CD4-positive, alpha-beta T cell (primary cell): ENCODE data around the gene PDE10A. TPM values are rescaled to one million over a fixed set of nuclear protein-coding genes. Genes with fewer than 3 reads are reported as not detected.

Experiments used
- ATAC-seq: fragments of 200-7000 bp; cut with Tn5 transposase; one replicate; pipeline ENCODE4 v1.10.0; 2022; ENCODE audit warnings: mild to moderate bottlenecking; ENCODE audit not compliant: poor library complexity
- CTCF ChIA-PET: fragments of 350-600 bp; sonication (Branson Sonifier 250); formaldehyde crosslinking; loops from one replicate; lab custom pipeline; 2021; ENCODE audit warnings: antibody characterized with exemption, inconsistent platforms; lab: Charles Lee
- POLR2A ChIA-PET: fragments of 350-600 bp; sonication (Branson Sonifier 250); formaldehyde crosslinking; loops from one replicate; lab custom pipeline; 2021; ENCODE audit warnings: antibody characterized with exemption, inconsistent platforms; lab: Charles Lee
- DNase-seq, 14 experiments: peaks; one replicate each; pipeline ENCODE4 v3.0.0-alpha.2; 2013 to 2020; ENCODE audit warnings: mixed read lengths in 2 of 14
- H3K27ac ChIP-seq, 2 donors: one replicate each; pipeline versions ENCODE4 v1.5.1 to v1.7.0; 2013; ENCODE audit warnings: low read length in 2 of 2, low read depth in 1 of 2, mild to moderate bottlenecking in 1 of 2
- H3K27me3 ChIP-seq, 2 experiments: 1 replicate in 1 of 2; 2 replicates in 1 of 2; pipeline versions ENCODE4 v1.6.1 to v1.7.0; 2013; ENCODE audit warnings: low read length in 2 of 2, control low read depth in 1 of 2, mild to moderate bottlenecking in 1 of 2, moderate library complexity in 1 of 2; ENCODE audit not compliant: insufficient read depth in 2 of 2, control insufficient read depth in 1 of 2
- H3K36me3 ChIP-seq: one replicate; pipeline ENCODE4 v1.6.1; 2013; ENCODE audit warnings: low read length, control low read depth; ENCODE audit not compliant: insufficient read depth
- H3K4me1 ChIP-seq: one replicate; pipeline ENCODE4 v1.6.1; 2013; ENCODE audit warnings: low read length, control low read depth; ENCODE audit not compliant: insufficient read depth
- H3K4me3 ChIP-seq: one replicate; pipeline ENCODE4 v1.5.1; 2013; ENCODE audit warnings: mild to moderate bottlenecking, low read length, moderate library complexity
- H3K9me3 ChIP-seq, 2 experiments: 1 replicate in 1 of 2; 2 replicates in 1 of 2; pipeline versions ENCODE4 v1.6.1 to v1.7.0; 2013; ENCODE audit warnings: low read length in 2 of 2, mild to moderate bottlenecking in 2 of 2, control low read depth in 1 of 2, moderate library complexity in 1 of 2; ENCODE audit not compliant: control insufficient read depth in 1 of 2, insufficient read depth in 1 of 2
- H3K27ac Mint-ChIP-seq: one replicate; pipeline ENCODE4 v1.8.0; 2020; ENCODE audit warnings: mixed read lengths
- H3K27me3 Mint-ChIP-seq: one replicate; pipeline ENCODE4 v1.8.0; 2021; ENCODE audit warnings: mixed read lengths
- H3K36me3 Mint-ChIP-seq: one replicate; pipeline ENCODE4 v1.8.0; 2021; ENCODE audit warnings: low read depth, mixed read lengths
- H3K4me1 Mint-ChIP-seq: one replicate; pipeline ENCODE4 v1.8.0; 2021; ENCODE audit warnings: low read depth, mixed read lengths
- H3K4me3 Mint-ChIP-seq: one replicate; pipeline ENCODE4 v1.8.0; 2020; ENCODE audit warnings: mild to moderate bottlenecking, mixed read lengths
- H3K9me3 Mint-ChIP-seq: one replicate; pipeline ENCODE4 v1.8.0; 2020; ENCODE audit warnings: mixed read lengths
- CTCF ChIP-seq: fragments of 200-600 bp; IDR thresholded peaks from one replicate; pipeline ENCODE4 v1.8.0; 2022; ENCODE audit warnings: antibody characterized with exemption, mild to moderate bottlenecking
- intact Hi-C, 2 experiments: fragments of 100-400 bp; cut with DNase I in 1 of 2; cut with micrococcal nuclease in 1 of 2; formaldehyde crosslinking; loops; one replicate each; pipeline versions ENCODE4 v1.15.1 to v1.9.0; 2023 to 2025; cut with DNase I, micrococcal nuclease
- total RNA-seq, 174 experiments: library from RNA in 2 of 174; stranded (reverse) in 2 of 174; gene quantifications; one replicate each; pipeline ENCODE4 v1.2.3 and lab custom pipeline; 2021 to 2026

PDE10A gene
- total RNA-seq, 2 experiments from 2014 or later, result not detected

- peaks cover 0 to 19% of the 10 kb centered on the region in 2 experiments for H3K9me3 ChIP-seq
- DNase-seq, result no peak
- Mint-ChIP-seq H3K9me3 (no peaks in the 10 kb centered on the region), H3K36me3 (no peaks in the 10 kb centered on the region), H3K27ac (no peak overlapping the region), H3K4me3 (no peak overlapping the region), H3K27me3 (peaks cover 39% of the 10 kb centered on the region), H3K4me1 (peaks cover 5% of the 10 kb centered on the region)
- H3K36me3 ChIP-seq, result no peaks in the 10 kb centered on the region
- no peak for ATAC-seq
- no peak overlapping the region for H3K27ac ChIP-seq
- no peak overlapping the region for H3K4me3 ChIP-seq
- peaks cover 24 to 48% of the 10 kb centered on the region in 2 experiments for H3K27me3 ChIP-seq
- CTCF ChIA-PET, result no interaction called here
- H3K4me1 ChIP-seq, result no peaks in the 10 kb centered on the region
- no peak for TF ChIP-seq CTCF
- intact Hi-C loops, result no loop called here
- POLR2A ChIA-PET, result no interaction called here
Measured at GRCh38 chr6:165665384-165665672, 2.3 kb upstream of the PDE10A start.

DNA sequence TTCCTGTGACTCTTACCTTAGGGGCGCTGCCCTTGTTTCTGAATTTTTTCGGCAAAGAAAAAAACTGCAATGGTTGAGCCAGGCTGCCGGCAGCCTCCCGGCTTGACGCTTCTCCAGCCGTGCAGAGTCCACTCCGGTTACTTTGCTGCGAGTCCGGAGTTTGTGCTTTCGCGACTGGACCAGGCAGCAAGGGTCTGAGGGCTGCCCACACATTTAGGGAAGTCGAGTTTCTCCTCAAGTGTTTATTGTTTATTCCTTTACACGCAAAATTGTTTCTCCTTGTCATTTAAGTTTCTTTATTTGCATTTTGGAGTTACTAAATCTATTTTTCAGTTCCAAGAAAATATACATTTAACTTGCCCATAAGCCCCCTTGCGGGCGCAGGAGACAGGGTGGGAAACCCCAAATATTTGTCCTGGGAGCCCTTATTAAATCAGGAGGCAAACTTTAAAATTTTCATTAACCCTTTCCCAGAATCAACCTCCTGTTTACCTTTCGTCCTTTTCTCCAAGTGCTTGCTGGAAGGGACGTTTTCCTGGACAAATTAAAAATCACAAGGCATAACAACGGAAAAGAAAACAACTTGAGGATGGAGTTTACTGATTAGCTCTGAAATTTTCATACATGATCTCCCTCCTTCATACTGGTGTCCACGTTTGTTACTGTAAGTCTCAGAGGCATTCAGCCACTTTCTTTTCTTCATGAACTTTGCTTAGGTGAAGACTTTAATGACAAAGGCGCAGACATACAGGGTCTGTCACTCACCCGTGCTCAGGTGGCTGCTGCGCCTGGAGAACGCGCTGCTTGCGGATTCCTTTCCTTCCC is 1.7 kb upstream of the PDE10A start:
- CTCF ChIA-PET, result no interaction called here
- peaks cover 43% of the 10 kb centered on the region for H3K27me3 Mint-ChIP-seq
- peaks cover 28 to 51% of the 10 kb centered on the region in 2 experiments for H3K27me3 ChIP-seq
- H3K4me3 ChIP-seq, result no peak overlapping the region
- H3K9me3 ChIP-seq, result peaks cover 0 to 19% of the 10 kb centered on the region in 2 experiments
- intact Hi-C loops, result no loop called here
- no peaks in the 10 kb centered on the region for H3K36me3 Mint-ChIP-seq
- no peak for TF ChIP-seq CTCF
- POLR2A ChIA-PET, result no interaction called here
- no peak overlapping the region for H3K4me3 Mint-ChIP-seq
- DNase-seq (no peak), ATAC-seq (no peak)
- H3K9me3 Mint-ChIP-seq, result no peaks in the 10 kb centered on the region
- H3K27ac ChIP-seq, result no peak overlapping the region
- H3K27ac Mint-ChIP-seq, result no peak overlapping the region
- H3K4me1 ChIP-seq, result no peaks in the 10 kb centered on the region
- no peaks in the 10 kb centered on the region for H3K36me3 ChIP-seq
- H3K4me1 Mint-ChIP-seq, result peaks cover 5% of the 10 kb centered on the region

DNA sequence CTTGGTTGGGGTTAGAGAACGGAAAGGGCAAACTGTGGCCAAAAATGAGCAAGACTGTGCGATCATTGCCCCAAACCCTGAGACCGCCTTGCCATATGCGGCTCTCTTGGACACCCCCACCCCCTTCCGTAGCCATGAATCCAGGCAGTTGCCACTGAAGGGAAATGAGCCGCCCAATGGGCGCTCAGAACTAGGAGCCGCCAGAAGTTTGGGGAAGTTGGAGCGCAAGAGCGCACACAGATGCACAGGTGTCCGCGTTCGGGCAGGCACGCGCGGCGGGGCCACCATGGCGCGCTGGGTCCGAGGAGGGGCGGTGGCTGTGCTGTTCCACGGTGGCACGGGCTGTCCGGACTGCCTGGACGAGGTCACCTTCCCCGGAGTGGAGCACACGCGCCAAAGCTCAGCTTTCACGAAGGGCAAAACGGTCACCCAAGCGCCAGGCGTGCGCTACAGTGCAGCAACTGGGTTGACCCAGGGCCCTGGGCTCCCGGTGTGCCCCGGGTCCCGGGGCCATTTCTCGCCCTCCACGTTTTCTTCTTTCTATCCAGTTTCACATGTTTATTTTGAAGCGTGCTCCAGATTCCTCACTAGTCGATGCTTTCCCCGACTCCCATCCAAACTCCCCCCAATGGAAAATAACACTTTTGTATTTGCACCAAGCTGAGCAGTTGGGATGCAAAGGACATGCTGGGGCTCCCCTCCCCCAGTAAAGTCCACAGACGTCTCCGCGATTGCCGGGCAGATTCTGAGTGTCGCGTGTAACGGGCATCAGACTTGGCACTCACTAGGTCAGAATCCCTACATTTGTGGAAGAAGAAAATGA is 906 bp upstream of the PDE10A start:
- no peaks in the 10 kb centered on the region for H3K9me3 Mint-ChIP-seq
- no peak for DNase-seq
- TF ChIP-seq CTCF, result no peak
- H3K4me1 ChIP-seq, result no peaks in the 10 kb centered on the region
- POLR2A ChIA-PET, result no interaction called here
- no peak overlapping the region for H3K4me3 Mint-ChIP-seq
- peaks cover 5% of the 10 kb centered on the region for H3K4me1 Mint-ChIP-seq
- no peak overlapping the region for H3K27ac Mint-ChIP-seq
- intact Hi-C loops, result no loop called here
- no peak overlapping the region for H3K4me3 ChIP-seq
- H3K36me3 ChIP-seq, result no peaks in the 10 kb centered on the region
- peaks cover 30 to 52% of the 10 kb centered on the region in 2 experiments for H3K27me3 ChIP-seq
- H3K27ac ChIP-seq, result no peak overlapping the region
- CTCF ChIA-PET, result no interaction called here
- H3K9me3 ChIP-seq, result peaks cover 0 to 19% of the 10 kb centered on the region in 2 experiments
- no peaks in the 10 kb centered on the region for H3K36me3 Mint-ChIP-seq
- no peak for ATAC-seq
- peaks cover 50% of the 10 kb centered on the region for H3K27me3 Mint-ChIP-seq
